Measurements from ENCODE around the gene EMC7. TPM values are rescaled to one million over a fixed set of nuclear protein-coding genes. Genes with fewer than 3 reads are reported as not detected.

Gene EMC7
- total RNA-seq (2014; rRNA removed; shearing (Covaris generic)) (18.3 and 26.2 TPM in 2 replicates), polyA plus RNA-seq (2016; fragmentation: Nextera tagmentation; extraction: Ambion mirVana) (50.0 and 55.1 TPM in 2 replicates)
- long read RNA-seq, transcript EMC7-201 (5 exons, 1,155 nt) = major isoform, 49 of 50 reads
- long read RNA-seq, partial matches to known transcripts = 0 of 50 reads
- long read RNA-seq, other reads (novel, unspliced or antisense) = 1 of 50 reads

GRCh38 chr15:34101366-34102174 lies at the start of gene EMC7, which contains the start of gene PGBD4:
EMC7 (minus strand) TSS chr15:34101862; CDS start chr15:34101839, 23 bp downstream.
PGBD4 (plus strand) TSS chr15:34102083; CDS start chr15:34102532, 449 bp downstream.
- no peaks in the 10 kb centered on the region for H3K36me3 ChIP-seq (ENCODE audit: insufficient read depth)
- H3K9me3 Mint-ChIP-seq = peaks cover 4% of the 10 kb centered on the region; the same call in 2 of the 3 replicates
- ATAC-seq (peak; percentile 99), DNase-seq (ENCODE audit: low spot score) (peak; percentile 99)
- H3K4me3 Mint-ChIP-seq = peak within 1 kb of the TSS; percentile 100
- peaks cover 4% of the 10 kb centered on the region; the same call in 2 of the 3 replicates for H3K4me1 Mint-ChIP-seq
- peaks cover 9% of the 10 kb centered on the region; the same call in 1 of the 2 replicates for H3K4me1 ChIP-seq (ENCODE audit: insufficient read depth)
- peak within 1 kb of the TSS; percentile 99 for H3K27ac Mint-ChIP-seq
- H3F3A ChIP-seq (replicated peaks; ENCODE audit: low read depth) = 0 out of 2 replicates have a peak, but pooled peaks cover 3% of the 10 kb centered on the region
- H2AFZ ChIP-seq = peak within 1 kb of the TSS; percentile 96
- H3K27ac ChIP-seq (ENCODE audit: low read depth) = peak within 1 kb of the TSS; percentile 46; the same call in 1 of the 2 replicates
- peak within 1 kb of the TSS; percentile 89 for H3K4me3 ChIP-seq
- H3K9me2 ChIP-seq (ENCODE audit: insufficient read depth) = no peaks in the 10 kb centered on the region
- peaks cover 12% of the 10 kb centered on the region for H3K27me3 Mint-ChIP-seq (ENCODE audit: insufficient read depth, low read depth, poor library complexity)
- H3K4me2 ChIP-seq = peak within 1 kb of the TSS; percentile 90
- TF ChIP-seq STAT1 (IDR thresholded peaks at IDR 0.05; ENCODE audit: unreplicated experiment) (no peak), CTCF (conservative IDR thresholded peaks at IDR 0.05; ENCODE audit: low read depth in 2 of 2) (no peak), ETS1 (IDR thresholded peaks at IDR 0.05) (peak; percentile 93), NANOG (IDR thresholded peaks at IDR 0.05; ENCODE audit: borderline replicate concordance) (no peak), EZH2 (IDR thresholded peaks at IDR 0.05; ENCODE audit: low read depth, unreplicated experiment) (no peak), CREB1 (CRISPR knock-in tag; IDR thresholded peaks at IDR 0.05; ENCODE audit: low read depth) (peak; percentile 99), POLR2AphosphoS5 (IDR thresholded peaks at IDR 0.05; ENCODE audit: low read depth) (peak; percentile 82), ZNF331 (CRISPR knock-in tag; IDR thresholded peaks at IDR 0.05; ENCODE audit: low read depth) (no peak), EZH2phosphoT487 (IDR thresholded peaks at IDR 0.05; ENCODE audit: unreplicated experiment) (no peak), JUNB (IDR thresholded peaks at IDR 0.05; ENCODE audit: unreplicated experiment) (no peak), ZNF114 (CRISPR knock-in tag; IDR thresholded peaks at IDR 0.05) (no peak)
- TF ChIP-seq, protein P1, sequence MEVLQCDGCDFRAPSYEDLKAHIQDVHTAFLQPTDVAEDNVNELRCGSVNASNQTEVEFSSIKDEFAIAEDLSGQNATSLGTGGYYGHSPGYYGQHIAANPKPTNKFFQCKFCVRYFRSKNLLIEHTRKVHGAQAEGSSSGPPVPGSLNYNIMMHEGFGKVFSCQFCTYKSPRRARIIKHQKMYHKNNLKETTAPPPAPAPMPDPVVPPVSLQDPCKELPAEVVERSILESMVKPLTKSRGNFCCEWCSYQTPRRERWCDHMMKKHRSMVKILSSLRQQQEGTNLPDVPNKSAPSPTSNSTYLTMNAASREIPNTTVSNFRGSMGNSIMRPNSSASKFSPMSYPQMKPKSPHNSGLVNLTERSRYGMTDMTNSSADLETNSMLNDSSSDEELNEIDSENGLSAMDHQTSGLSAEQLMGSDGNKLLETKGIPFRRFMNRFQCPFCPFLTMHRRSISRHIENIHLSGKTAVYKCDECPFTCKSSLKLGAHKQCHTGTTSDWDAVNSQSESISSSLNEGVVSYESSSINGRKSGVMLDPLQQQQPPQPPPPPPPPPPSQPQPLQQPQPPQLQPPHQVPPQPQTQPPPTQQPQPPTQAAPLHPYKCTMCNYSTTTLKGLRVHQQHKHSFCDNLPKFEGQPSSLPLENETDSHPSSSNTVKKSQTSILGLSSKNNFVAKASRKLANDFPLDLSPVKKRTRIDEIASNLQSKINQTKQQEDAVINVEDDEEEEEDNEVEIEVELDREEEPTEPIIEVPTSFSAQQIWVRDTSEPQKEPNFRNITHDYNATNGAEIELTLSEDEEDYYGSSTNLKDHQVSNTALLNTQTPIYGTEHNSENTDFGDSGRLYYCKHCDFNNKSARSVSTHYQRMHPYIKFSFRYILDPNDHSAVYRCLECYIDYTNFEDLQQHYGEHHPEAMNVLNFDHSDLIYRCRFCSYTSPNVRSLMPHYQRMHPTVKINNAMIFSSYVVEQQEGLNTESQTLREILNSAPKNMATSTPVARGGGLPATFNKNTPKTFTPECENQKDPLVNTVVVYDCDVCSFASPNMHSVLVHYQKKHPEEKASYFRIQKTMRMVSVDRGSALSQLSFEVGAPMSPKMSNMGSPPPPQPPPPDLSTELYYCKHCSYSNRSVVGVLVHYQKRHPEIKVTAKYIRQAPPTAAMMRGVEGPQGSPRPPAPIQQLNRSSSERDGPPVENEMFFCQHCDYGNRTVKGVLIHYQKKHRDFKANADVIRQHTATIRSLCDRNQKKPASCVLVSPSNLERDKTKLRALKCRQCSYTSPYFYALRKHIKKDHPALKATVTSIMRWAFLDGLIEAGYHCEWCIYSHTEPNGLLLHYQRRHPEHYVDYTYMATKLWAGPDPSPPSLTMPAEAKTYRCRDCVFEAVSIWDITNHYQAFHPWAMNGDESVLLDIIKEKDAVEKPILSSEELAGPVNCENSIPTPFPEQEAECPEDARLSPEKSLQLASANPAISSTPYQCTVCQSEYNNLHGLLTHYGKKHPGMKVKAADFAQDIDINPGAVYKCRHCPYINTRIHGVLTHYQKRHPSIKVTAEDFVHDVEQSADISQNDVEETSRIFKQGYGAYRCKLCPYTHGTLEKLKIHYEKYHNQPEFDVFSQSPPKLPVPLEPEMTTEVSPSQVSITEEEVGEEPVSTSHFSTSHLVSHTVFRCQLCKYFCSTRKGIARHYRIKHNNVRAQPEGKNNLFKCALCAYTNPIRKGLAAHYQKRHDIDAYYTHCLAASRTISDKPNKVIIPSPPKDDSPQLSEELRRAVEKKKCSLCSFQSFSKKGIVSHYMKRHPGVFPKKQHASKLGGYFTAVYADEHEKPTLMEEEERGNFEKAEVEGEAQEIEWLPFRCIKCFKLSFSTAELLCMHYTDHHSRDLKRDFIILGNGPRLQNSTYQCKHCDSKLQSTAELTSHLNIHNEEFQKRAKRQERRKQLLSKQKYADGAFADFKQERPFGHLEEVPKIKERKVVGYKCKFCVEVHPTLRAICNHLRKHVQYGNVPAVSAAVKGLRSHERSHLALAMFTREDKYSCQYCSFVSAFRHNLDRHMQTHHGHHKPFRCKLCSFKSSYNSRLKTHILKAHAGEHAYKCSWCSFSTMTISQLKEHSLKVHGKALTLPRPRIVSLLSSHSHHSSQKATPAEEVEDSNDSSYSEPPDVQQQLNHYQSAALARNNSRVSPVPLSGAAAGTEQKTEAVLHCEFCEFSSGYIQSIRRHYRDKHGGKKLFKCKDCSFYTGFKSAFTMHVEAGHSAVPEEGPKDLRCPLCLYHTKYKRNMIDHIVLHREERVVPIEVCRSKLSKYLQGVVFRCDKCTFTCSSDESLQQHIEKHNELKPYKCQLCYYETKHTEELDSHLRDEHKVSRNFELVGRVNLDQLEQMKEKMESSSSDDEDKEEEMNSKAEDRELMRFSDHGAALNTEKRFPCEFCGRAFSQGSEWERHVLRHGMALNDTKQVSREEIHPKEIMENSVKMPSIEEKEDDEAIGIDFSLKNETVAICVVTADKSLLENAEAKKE (CRISPR knock-in tag; IDR thresholded peaks at IDR 0.05) = no peak
- TF ChIP-seq, protein P2, sequence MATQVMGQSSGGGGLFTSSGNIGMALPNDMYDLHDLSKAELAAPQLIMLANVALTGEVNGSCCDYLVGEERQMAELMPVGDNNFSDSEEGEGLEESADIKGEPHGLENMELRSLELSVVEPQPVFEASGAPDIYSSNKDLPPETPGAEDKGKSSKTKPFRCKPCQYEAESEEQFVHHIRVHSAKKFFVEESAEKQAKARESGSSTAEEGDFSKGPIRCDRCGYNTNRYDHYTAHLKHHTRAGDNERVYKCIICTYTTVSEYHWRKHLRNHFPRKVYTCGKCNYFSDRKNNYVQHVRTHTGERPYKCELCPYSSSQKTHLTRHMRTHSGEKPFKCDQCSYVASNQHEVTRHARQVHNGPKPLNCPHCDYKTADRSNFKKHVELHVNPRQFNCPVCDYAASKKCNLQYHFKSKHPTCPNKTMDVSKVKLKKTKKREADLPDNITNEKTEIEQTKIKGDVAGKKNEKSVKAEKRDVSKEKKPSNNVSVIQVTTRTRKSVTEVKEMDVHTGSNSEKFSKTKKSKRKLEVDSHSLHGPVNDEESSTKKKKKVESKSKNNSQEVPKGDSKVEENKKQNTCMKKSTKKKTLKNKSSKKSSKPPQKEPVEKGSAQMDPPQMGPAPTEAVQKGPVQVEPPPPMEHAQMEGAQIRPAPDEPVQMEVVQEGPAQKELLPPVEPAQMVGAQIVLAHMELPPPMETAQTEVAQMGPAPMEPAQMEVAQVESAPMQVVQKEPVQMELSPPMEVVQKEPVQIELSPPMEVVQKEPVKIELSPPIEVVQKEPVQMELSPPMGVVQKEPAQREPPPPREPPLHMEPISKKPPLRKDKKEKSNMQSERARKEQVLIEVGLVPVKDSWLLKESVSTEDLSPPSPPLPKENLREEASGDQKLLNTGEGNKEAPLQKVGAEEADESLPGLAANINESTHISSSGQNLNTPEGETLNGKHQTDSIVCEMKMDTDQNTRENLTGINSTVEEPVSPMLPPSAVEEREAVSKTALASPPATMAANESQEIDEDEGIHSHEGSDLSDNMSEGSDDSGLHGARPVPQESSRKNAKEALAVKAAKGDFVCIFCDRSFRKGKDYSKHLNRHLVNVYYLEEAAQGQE (IDR thresholded peaks at IDR 0.05; ENCODE audit: unreplicated experiment) = no peak
- H3K27me3 ChIP-seq (ENCODE audit: insufficient read depth) = no peaks in the 10 kb centered on the region
- H3K79me2 ChIP-seq (replicated peaks; ENCODE audit: insufficient read depth) = peaks cover 47% of the 10 kb centered on the region
- H3K36me3 Mint-ChIP-seq (ENCODE audit: low read depth) = no peaks in the 10 kb centered on the region
- H4K20me1 ChIP-seq (replicated peaks; ENCODE audit: insufficient read depth) = no peaks in the 10 kb centered on the region
